Esophagus squamous epithelium (tissue), 5 donors: ENCODE data around the gene ELMO1. TPM values are rescaled to one million over a fixed set of nuclear protein-coding genes. Genes with fewer than 3 reads are reported as not detected.

Experiments used
- DNase-seq: peaks from one replicate; lab custom pipeline; 2025; lab: John Stamatoyannopoulos, UW
- H3K27ac ChIP-seq, 4 donors: fragments of 200-600 bp; sonication (generic); one replicate each; pipeline ENCODE4 v1.5.1; 2016 to 2019; ENCODE audit warnings: mild to moderate bottlenecking in 1 of 4
- H3K27me3 ChIP-seq, 4 donors: fragments of 200-600 bp; sonication (generic); 1 replicate in 3 of 4; 2 replicates in 1 of 4; pipeline versions ENCODE4 v1.5.1 to v1.6.0; 2017 to 2021; ENCODE audit warnings: antibody characterized with exemption in 1 of 4
- H3K36me3 ChIP-seq, 3 donors: fragments of 200-600 bp; sonication (generic); one replicate each; pipeline ENCODE4 v1.5.1; 2016 to 2019
- H3K4me1 ChIP-seq, 3 donors: fragments of 200-600 bp; sonication (generic); one replicate each; pipeline ENCODE4 v1.5.1; 2017 to 2019
- H3K4me3 ChIP-seq, 4 donors: fragments of 200-600 bp; sonication (generic); 1 replicate in 3 of 4; 2 replicates in 1 of 4; pipeline ENCODE4 v1.5.1; 2016 to 2019; ENCODE audit warnings: mild to moderate bottlenecking in 2 of 4, moderate library complexity in 1 of 4
- H3K9me3 ChIP-seq, 3 donors: fragments of 200-600 bp; sonication (generic); one replicate each; pipeline ENCODE4 v1.5.1; 2016 to 2019
- CTCF ChIP-seq, 6 experiments: fragments of 450-650 bp in 4 of 6; fragments of 200-600 bp in 2 of 6; sonication (generic) in 2 of 6; IDR thresholded peaks; one replicate each; pipeline ENCODE4 v1.5.1; 2016 to 2019; ENCODE audit warnings: antibody characterized with exemption in 6 of 6, mild to moderate bottlenecking in 4 of 6, moderate library complexity in 4 of 6
- POLR2A ChIP-seq, 4 donors: fragments of 450-650 bp; IDR thresholded peaks; one replicate each; pipeline ENCODE4 v1.6.1; 2017; ENCODE audit warnings: antibody characterized with exemption in 4 of 4, mild to moderate bottlenecking in 4 of 4, moderate library complexity in 3 of 4
- WGBS, 2 donors: methylation state at CpG; one replicate each; pipeline ENCODE4 v1.1.5; 2018; 5-methylcytosine and 5-hydroxymethylcytosine counted together
- intact Hi-C: fragments of 100-400 bp; cut with DNase I; formaldehyde crosslinking; loops from one replicate; pipeline ENCODE4 v1.15.0; 2022
- total RNA-seq, 4 donors: library from RNA; depleted of rRNA; stranded (reverse); fragments of >200 nt; gene quantifications; one replicate each; pipeline ENCODE4 v1.1.0, GENCODE V29; 2016
- donor health status: DM: yes; HTN: yes; CAD: no.

Gene ELMO1
- total RNA-seq, 4 donors from 2014 or later = 0.68 to 36.6 (median 11.8) TPM

GRCh38 chr7:37230221-37230620 is 218.4 kb downstream of the ELMO1 start:
- no peak overlapping the region for H3K4me3 ChIP-seq
- intact Hi-C loops = no loop called here
- DNase-seq = no peak
- peaks cover 0 to 6% (median 0%) of the 10 kb centered on the region in 3 donors for H3K4me1 ChIP-seq
- no peak overlapping the region for H3K27ac ChIP-seq
- TF ChIP-seq CTCF (IDR thresholded peaks at IDR 0.05) = no peak
- TF ChIP-seq POLR2A (IDR thresholded peaks at IDR 0.05) = no peak
- H3K27me3 ChIP-seq = no peaks in the 10 kb centered on the region
- no peaks in the 10 kb centered on the region for H3K9me3 ChIP-seq
- WGBS, 2 donors = 48 to 66% methylated on average over 4 of the region's 4 CpGs
- peaks cover 0 to 5% (median 0%) of the 10 kb centered on the region in 3 donors for H3K36me3 ChIP-seq

- H3K9me3 ChIP-seq = no peaks in the 10 kb centered on the region
- H3K4me1 ChIP-seq = peaks cover 0 to 6% (median 0%) of the 10 kb centered on the region in 3 donors
- WGBS, 2 donors = 40 to 52% methylated on average over 1 of the region's 1 CpG
- no peak overlapping the region for H3K4me3 ChIP-seq
- DNase-seq = no peak
- no peaks in the 10 kb centered on the region for H3K27me3 ChIP-seq
- no peak overlapping the region for H3K27ac ChIP-seq
- TF ChIP-seq POLR2A (IDR thresholded peaks at IDR 0.05) (no peak), CTCF (IDR thresholded peaks at IDR 0.05) (no peak)
- H3K36me3 ChIP-seq = peaks cover 0 to 5% (median 0%) of the 10 kb centered on the region in 3 donors
- intact Hi-C loops = no loop called here
Measured at GRCh38 chr7:37229381-37229780, 219.3 kb downstream of the ELMO1 start.

- intact Hi-C loops = no loop called here
- H3K4me1 ChIP-seq = peaks cover 0 to 6% (median 0%) of the 10 kb centered on the region in 3 donors
- no peaks in the 10 kb centered on the region for H3K9me3 ChIP-seq
- DNase-seq = no peak
- no peak overlapping the region for H3K4me3 ChIP-seq
- H3K36me3 ChIP-seq = peaks cover 0 to 13% (median 4%) of the 10 kb centered on the region in 3 donors
- WGBS, 2 donors = 67% methylated on average over 7 of the region's 7 CpGs
- no peaks in the 10 kb centered on the region for H3K27me3 ChIP-seq
- H3K27ac ChIP-seq = no peak overlapping the region
- TF ChIP-seq CTCF (IDR thresholded peaks at IDR 0.05) (no peak), POLR2A (IDR thresholded peaks at IDR 0.05) (no peak)
Measured at GRCh38 chr7:37225285-37225969, 223.2 kb downstream of the ELMO1 start.

- 79 to 83% methylated on average over 6 to 10 of the region's 10 CpGs for WGBS, 2 donors
- DNase-seq = no peak
- Histone ChIP-seq H3K27me3 (no peaks in the 10 kb centered on the region), H3K36me3 (peaks cover 0 to 13% (median 4%) of the 10 kb centered on the region in 3 donors), H3K4me3 (no peak overlapping the region), H3K27ac (no peak overlapping the region), H3K4me1 (no peaks in the 10 kb centered on the region), H3K9me3 (no peaks in the 10 kb centered on the region)
- TF ChIP-seq CTCF (IDR thresholded peaks at IDR 0.05) = no peak
- no peak for TF ChIP-seq POLR2A (IDR thresholded peaks at IDR 0.05)
- intact Hi-C loops = no loop called here
Measured at GRCh38 chr7:37224746-37225145, 223.9 kb downstream of the ELMO1 start.

- H3K4me3 ChIP-seq = no peak overlapping the region
- no peak overlapping the region for H3K27ac ChIP-seq
- peaks cover 0 to 23% (median 5%) of the 10 kb centered on the region in 3 donors for H3K4me1 ChIP-seq
- TF ChIP-seq POLR2A (IDR thresholded peaks at IDR 0.05) = no peak
- no peak for TF ChIP-seq CTCF (IDR thresholded peaks at IDR 0.05)
- H3K27me3 ChIP-seq = no peaks in the 10 kb centered on the region
- WGBS, 2 donors = 91 to 92% methylated on average over 2 to 6 of the region's 6 CpGs
- no peak for DNase-seq
- no peaks in the 10 kb centered on the region for H3K9me3 ChIP-seq
- H3K36me3 ChIP-seq = peaks cover 0 to 13% (median 4%) of the 10 kb centered on the region in 3 donors
- intact Hi-C loops = no loop called here
Measured at GRCh38 chr7:37220664-37221063, 228.0 kb downstream of the ELMO1 start.
